Measurements from ENCODE around the gene HOXB5.

HOXB5 gene

GRCh38 chr17:48601539-48602425, 8.2 kb upstream of the HOXB5 start:
- no peak for DNase-seq

DNA sequence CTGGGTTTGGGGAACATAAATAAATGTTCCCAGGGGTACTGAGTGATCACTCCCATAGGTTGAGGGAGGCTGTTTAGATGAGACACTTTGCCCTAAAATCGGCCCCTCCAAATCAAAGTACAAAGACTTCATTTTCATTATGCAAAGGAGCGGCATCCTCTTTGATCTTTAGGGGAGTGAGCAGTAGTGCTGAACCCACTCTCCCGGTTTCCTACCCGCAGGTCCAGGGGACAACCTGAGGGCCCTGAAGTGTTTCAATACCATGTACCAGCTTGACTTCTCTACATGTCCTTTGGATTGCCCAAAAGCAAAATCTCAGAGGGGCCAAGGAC, 7.6 kb upstream of the HOXB5 start:
- DNase-seq: no peak

- DNase-seq: no peak
These were observed 6.9 kb upstream of the HOXB5 start for GRCh38 chr17:48600244-48601098.

- DNase-seq: no peak
These were observed 5.8 kb upstream of the HOXB5 start for GRCh38 chr17:48599354-48599753.

GRCh38 chr17:48598736-48599135, 5.2 kb upstream of the HOXB5 start:
- DNase-seq: no peak

GRCh38 chr17:48597778-48598631, 4.4 kb upstream of the HOXB5 start:
- DNase-seq: peak; percentile 30 to 38

GRCh38 chr17:48597528-48597777, 3.9 kb upstream of the HOXB5 start:
- DNase-seq: no peak

DNA sequence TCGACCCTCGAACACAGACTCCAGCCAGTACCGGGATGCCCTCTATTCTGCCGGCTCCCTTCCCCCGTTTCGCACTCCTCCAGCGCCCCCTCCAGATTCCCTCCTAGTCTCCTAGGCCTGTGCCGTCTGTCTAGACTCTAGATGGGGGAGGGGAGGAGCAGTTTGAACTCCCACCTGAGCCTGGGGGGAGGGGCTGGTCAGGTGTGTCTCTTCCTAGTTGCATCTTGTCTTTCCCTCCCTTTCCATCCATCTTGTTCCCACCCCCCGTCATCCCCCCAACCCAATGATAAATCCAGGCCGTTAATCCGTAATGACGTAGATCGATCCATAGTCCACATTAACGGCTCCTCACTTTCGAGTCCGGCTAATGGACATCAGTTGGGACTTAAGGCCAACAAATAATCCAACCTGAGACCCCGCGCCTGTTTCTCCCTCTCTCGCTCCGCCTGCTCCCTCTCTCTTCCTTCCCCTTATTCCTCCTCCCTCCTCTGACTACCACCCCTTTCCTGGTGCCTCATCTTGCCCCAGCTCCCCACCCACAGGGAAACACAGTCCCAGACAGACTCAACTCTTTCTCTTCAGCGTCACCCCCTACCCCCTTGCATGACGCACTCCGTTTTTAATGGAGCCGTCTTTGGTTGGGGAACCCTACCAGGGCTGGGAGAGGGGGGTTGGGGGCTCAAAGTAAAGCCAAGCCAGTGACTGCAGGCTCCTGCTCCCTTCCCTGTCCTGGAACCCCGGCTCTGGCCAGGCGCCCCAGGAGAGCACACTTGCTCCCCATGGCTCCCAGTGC, 3.4 kb upstream of the HOXB5 start:
- no peak for DNase-seq

DNA sequence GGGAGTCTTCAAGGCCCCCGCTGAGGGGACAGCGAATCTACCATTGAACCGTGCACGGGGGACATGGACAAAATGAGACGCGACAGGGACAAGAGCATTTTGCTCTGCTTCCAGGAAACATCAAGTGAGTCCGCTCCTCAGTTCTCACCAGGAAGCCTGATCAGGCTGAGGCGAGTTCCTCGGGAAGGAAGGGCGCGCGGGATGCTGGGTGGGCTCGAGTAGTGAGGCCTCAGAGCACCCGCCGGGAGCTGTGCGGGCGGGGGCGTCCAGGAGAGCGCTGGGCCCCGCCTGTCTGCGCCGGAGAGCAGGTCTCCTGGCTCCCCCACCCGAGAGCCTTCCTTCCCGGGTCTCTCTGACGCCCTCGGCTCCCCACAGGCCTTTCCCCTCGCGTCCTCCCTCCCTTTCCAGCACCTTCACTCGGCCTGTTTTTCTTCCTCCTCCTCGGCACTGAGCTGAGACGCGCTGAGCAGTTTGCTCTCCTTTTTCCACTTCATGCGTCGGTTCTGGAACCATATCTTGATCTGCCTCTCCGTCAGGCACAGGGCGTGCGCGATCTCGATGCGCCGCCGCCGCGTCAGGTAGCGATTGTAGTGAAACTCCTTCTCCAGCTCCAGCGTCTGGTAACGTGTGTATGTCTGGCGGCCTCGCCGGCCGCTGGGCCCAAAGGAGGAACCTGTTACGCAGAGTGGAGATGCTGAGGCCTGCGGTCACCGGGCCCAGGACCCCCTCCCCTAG, 2.6 kb upstream of the HOXB5 start:
- no peak for DNase-seq

- no peak for DNase-seq
These were observed 1.9 kb upstream of the HOXB5 start for GRCh38 chr17:48595278-48595999.

DNA sequence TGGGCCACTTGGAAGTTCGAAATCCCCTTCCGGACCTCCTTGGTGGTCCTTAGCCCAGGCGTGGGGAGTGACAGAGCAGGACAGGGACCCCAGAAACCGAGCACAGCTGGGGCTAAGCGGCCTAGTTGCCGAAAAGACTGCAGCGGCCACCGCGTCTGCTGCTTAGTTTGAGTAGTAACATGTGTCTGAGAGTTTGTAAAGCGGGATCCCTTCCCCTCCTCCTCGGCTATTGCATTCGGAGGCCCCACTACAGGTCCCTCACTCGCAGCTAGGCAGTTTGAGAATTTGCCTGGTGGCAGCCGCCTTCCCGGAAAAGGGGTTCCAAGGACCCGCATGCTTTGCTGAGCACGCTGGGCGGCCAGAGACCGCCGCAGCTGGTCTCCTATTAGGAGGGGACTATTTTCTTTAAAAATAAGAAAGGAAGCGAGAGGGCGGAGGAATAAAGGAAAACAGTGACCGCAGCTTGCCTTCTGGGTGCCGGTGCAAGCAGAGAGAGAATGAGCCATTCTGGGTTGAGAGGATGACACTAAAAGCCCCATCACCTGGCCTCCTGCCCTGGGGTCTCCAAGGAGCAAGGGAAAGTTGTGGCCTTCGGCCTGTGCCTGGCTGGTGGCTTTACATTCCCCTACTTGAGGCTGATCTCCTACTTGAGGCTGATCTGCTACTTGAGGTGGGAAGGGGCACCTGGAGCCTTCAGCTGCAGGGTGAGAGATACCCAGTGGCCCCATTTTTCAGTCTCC, 1.1 kb upstream of the HOXB5 start:
- no peak for DNase-seq

DNA sequence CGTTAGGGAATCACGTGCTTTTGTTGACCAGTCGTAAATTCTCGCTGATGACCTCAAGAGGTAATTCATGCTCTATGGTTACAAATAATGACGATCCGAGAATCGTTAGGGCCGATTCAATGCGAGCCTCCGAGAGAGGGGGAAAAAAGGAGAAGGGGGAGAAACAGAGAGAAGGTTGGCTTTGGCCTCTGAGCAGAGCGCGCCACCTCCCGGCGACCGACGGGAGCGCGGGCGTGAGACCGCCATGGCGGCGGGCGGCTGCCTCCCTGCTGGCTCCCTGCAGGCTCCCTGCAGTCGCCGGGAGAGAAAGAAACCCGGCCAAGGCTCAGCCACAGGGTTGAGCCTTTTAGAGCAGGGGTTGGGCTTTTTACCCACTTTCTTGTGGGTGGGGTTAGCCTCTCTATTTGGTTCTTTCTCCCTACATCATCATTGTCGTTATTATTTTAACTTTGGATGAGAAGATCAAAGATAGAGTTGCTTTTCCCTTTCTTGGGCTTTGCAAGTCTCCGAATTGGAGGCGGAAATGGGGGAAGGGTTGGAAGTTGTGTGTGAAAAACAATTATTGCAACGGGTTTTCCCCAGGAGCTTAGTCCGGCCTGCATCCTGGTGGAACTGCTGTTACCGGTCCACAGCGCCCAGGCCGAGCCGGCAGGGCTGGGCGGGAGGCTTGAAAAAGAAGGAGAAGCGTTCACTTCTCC, 410 bp upstream of the HOXB5 start:
- DNase-seq: peak; percentile 33 to 80

DNA sequence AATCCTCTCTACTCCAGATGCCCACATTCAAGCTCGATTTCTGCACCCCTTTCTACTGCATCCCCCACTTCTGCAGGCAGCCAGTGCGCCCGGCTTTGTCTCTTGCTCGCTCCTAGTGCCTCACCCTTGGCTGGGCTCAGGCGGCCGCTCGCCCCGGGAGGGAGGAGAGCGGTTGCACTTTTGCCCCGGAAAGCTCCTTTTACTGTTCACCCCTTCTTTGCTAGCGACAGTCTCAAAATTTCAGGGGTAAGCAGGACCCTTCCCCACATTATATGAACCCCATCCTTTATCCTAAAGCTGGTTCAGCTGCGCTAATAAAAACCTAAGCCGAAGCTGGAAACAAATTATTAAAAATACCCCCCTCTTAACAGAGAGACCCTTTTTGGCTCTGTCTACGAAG, 1.0 kb downstream of the HOXB5 start:
- DNase-seq: no peak

DNA sequence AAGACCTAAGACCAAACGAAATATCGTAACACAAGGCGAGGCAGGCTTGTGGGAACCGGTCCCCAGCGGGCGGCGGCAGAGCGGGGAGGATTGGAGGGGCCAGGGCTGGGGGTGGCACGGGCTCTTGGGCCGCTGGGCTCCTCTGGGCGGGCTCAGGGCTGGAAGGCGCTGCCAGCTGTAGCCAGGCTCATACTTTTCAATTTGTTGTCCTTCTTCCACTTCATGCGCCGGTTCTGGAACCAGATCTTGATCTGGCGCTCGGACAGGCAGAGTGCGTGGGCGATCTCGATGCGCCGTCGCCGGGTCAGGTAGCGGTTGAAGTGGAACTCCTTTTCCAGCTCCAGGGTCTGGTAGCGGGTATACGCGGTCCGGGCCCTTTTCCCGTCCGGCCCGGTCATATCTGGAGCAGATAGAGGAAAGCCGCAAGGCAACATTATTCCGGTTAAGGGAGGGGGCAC, 1.5 kb downstream of the HOXB5 start:
- no peak for DNase-seq

DNA sequence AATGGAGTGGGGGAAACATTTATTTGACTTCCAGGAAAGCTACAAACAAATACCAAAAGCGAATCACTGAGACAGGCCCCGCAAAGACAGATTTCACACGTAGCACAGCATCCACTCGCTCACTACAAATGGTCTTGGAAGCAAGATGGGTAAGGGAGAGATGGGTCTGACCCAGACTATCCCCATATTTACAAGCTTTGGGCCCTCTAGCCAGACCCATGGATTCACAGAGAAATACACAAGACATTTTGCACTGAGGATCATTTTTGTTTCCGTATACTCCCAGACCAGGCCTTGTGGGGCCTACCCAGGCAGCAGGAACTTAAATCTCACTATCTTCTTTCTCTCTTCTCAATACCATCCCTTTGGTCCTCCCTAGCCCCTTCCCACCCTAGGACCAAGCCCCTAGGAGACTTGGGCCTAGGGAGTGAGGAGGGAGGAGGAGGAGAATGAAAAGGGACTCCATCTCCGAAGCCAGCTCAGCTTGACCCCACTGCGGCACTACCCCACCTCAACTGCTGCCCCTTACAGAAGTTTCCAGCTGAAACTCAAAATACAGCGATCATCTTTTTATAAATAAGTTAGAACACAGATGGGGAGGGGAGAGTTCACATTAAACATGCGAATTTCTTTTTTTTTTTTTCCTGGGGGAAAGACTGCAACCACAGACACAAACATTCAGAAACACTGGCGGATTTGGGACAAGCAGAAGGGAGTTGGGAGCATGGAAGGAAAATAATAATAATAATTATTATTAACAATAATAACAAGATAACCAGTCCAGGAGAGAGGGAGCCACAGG, 2.1 kb downstream of the HOXB5 start:
- DNase-seq: no peak

- DNase-seq: no peak
These were observed 2.9 kb downstream of the HOXB5 start for GRCh38 chr17:48590607-48591161.

DNA sequence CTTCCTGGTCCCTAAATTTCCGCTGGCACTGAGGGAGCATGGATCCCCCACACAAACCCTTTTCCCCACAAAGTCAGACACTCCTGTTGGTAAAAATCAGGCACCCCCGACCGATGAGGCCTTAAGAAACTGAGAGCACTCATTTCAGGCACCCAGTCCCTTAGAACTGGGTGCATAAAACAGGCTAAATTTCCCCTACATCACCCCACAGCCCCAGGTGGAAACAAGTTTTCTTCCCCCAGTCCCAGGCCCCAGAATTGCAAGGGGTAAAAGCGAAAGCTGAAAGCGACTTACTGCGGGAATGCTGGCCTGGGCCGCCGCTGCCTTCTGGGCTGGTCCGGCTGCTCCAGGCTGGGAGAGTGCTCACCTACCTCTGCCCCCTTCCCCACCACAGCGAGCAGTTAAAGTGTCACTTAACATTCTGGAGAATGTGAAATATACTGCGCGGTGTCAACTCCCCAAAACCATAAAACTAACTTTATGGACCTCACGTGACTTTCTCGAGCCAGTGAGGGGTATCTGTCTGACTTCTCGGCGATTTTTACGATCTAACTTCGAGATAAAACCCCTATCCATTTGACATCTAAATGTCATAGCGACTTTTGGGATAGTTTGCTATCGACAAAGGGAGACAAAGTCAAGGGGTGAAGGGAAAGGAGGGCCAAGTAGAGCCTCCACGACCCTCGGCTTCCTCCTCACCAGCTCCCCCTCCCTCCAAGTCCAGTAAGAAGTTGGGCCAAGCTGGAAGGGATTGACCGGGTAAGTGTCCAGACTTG, 3.6 kb downstream of the HOXB5 start, which contains the start of gene HOXB3:
HOXB3 (minus strand) TSS at position 411 of the 776 bp plus-strand sequence. CDS start 37,767 bp downstream, outside the sequence.
- DNase-seq: no peak

All from inflammatory macrophage treated with lipopolysaccharide for 1 hour (primary cell).